Mesendoderm (in vitro differentiated cells): Measurements from ENCODE around the gene TOR4A.

Source experiments
- DNase-seq: peaks from one replicate; pipeline ENCODE4 v3.0.0; 2013
- H2AK5ac ChIP-seq: 2 replicates; pipeline ENCODE4 v1.6.1; 2013; ENCODE audit warnings: low read length, inconsistent platforms
- H2BK120ac ChIP-seq: 2 replicates; pipeline ENCODE4 v1.6.1; 2013; ENCODE audit warnings: low read depth, mild to moderate bottlenecking, low read length, moderate library complexity, mixed read lengths
- H2BK15ac ChIP-seq: replicated peaks from 2 replicates; pipeline ENCODE4 v1.6.1; 2013; ENCODE audit warnings: low read depth, mild to moderate bottlenecking, moderate library complexity
- H2BK5ac ChIP-seq: 2 replicates; pipeline ENCODE4 v1.6.1; 2013; ENCODE audit warnings: low read length, inconsistent platforms
- H3K18ac ChIP-seq: 2 replicates; pipeline ENCODE4 v1.6.1; 2013; ENCODE audit warnings: mild to moderate bottlenecking, low read length, mixed read lengths
- H3K23ac ChIP-seq: one replicate; pipeline ENCODE4 v1.6.1; 2013; ENCODE audit warnings: low read length
- H3K27ac ChIP-seq: 2 replicates; pipeline ENCODE4 v1.5.1; 2013; ENCODE audit warnings: low read depth, mild to moderate bottlenecking, inconsistent platforms, low read length, moderate library complexity
- H3K27me3 ChIP-seq: 2 replicates; pipeline ENCODE4 v1.6.1; 2013; ENCODE audit warnings: low read length, control low read depth, mild to moderate bottlenecking, inconsistent platforms; ENCODE audit not compliant: insufficient read depth, poor library complexity
- H3K36me3 ChIP-seq: 2 replicates; pipeline ENCODE4 v1.6.1; 2013; ENCODE audit warnings: low read length, inconsistent platforms; ENCODE audit not compliant: control insufficient read depth, insufficient read depth
- H3K4ac ChIP-seq: one replicate; pipeline ENCODE4 v1.6.1; 2013; ENCODE audit warnings: low read depth, mild to moderate bottlenecking, low read length, moderate library complexity
- H3K4me1 ChIP-seq: 2 replicates; pipeline ENCODE4 v1.6.1; 2013; ENCODE audit warnings: low read depth, low read length, inconsistent platforms; ENCODE audit not compliant: control insufficient read depth
- H3K4me2 ChIP-seq: 2 replicates; pipeline ENCODE4 v1.6.1; 2013; ENCODE audit warnings: low read length
- H3K4me3 ChIP-seq: 2 replicates; pipeline ENCODE4 v1.5.1; 2013; ENCODE audit warnings: mild to moderate bottlenecking, low read length
- H3K56ac ChIP-seq: one replicate; pipeline ENCODE4 v1.6.1; 2013; ENCODE audit warnings: low read length
- H3K79me1 ChIP-seq: 2 replicates; pipeline ENCODE4 v1.6.1; 2013; ENCODE audit warnings: low read length, inconsistent platforms
- H3K79me2 ChIP-seq: 2 replicates; pipeline ENCODE4 v1.6.1; 2013; ENCODE audit warnings: mild to moderate bottlenecking, low read length; ENCODE audit not compliant: control insufficient read depth, insufficient read depth
- H3K9ac ChIP-seq: 2 replicates; pipeline ENCODE4 v1.6.1; 2013; ENCODE audit warnings: low read length, inconsistent platforms
- H4K5ac ChIP-seq: one replicate; pipeline ENCODE4 v1.6.1; 2013; ENCODE audit warnings: low read length
- H4K8ac ChIP-seq: one replicate; pipeline ENCODE4 v1.6.1; 2013; ENCODE audit warnings: low read depth, mild to moderate bottlenecking, control low read depth, low read length, moderate library complexity
- WGBS: extraction: QIAGEN DNeasy Blood & Tissue Kit; methylation state at CpG from one replicate; pipeline ENCODE4 v1.1.7; 2013; ENCODE audit warnings: low lambda C conversion rate, missing lambda C conversion rate; ENCODE audit not compliant: insufficient coverage; ENCODE audit errors: extremely low coverage; 5-methylcytosine and 5-hydroxymethylcytosine counted together

The TOR4A gene

GRCh38 chr9:137294091-137294680 is 16.7 kb downstream of the TOR4A start:
- H2BK15ac ChIP-seq: no peak overlapping the region
- no peak overlapping the region for H3K18ac ChIP-seq
- DNase-seq: peak; percentile 83
- H2BK5ac ChIP-seq: no peak overlapping the region
- H3K56ac ChIP-seq: no peak overlapping the region
- no peaks in the 10 kb centered on the region for H3K4me1 ChIP-seq
- WGBS: no CpG with 5 or more reads among the region's 11 CpGs
- no peaks in the 10 kb centered on the region for H3K36me3 ChIP-seq
- no peaks in the 10 kb centered on the region for H3K79me2 ChIP-seq
- H3K27ac ChIP-seq: no peak overlapping the region
- no peak overlapping the region for H3K4ac ChIP-seq
- no peak overlapping the region for H3K23ac ChIP-seq
- no peak overlapping the region for H3K4me2 ChIP-seq
- no peak overlapping the region for H3K9ac ChIP-seq
- H3K27me3 ChIP-seq: peaks cover 6% of the 10 kb centered on the region
- H4K8ac ChIP-seq: no peak overlapping the region
- H3K79me1 ChIP-seq: no peaks in the 10 kb centered on the region
- H4K5ac ChIP-seq: no peak overlapping the region
- no peak overlapping the region for H3K4me3 ChIP-seq
- no peak overlapping the region for H2AK5ac ChIP-seq
- no peak overlapping the region for H2BK120ac ChIP-seq

GRCh38 chr9:137294681-137295237 is 17.2 kb downstream of the TOR4A start:
- Histone ChIP-seq H3K4me3 (no peak overlapping the region), H2AK5ac (no peak overlapping the region), H2BK5ac (no peak overlapping the region), H2BK15ac (no peak overlapping the region), H3K23ac (no peak overlapping the region), H3K9ac (no peak overlapping the region), H3K4me1 (peaks cover 2% of the 10 kb centered on the region), H4K5ac (no peak overlapping the region), H3K4me2 (no peak overlapping the region), H3K79me1 (no peaks in the 10 kb centered on the region), H3K27ac (no peak overlapping the region), H3K27me3 (peaks cover 6% of the 10 kb centered on the region), H3K56ac (peak overlapping the region; percentile 2), H3K36me3 (no peaks in the 10 kb centered on the region), H3K79me2 (no peaks in the 10 kb centered on the region), H4K8ac (no peak overlapping the region), H2BK120ac (no peak overlapping the region), H3K18ac (no peak overlapping the region), H3K4ac (no peak overlapping the region)
- DNase-seq: no peak
- no CpG with 5 or more reads among the region's 35 CpGs for WGBS

- peaks cover 8% of the 10 kb centered on the region for H3K27me3 ChIP-seq
- no peak overlapping the region for H2BK5ac ChIP-seq
- no peak overlapping the region for H3K4me3 ChIP-seq
Measured at GRCh38 chr9:137295238-137295811, 17.8 kb downstream of the TOR4A start.

GRCh38 chr9:137295849-137296669 is 18.5 kb downstream of the TOR4A start:
- no peak overlapping the region for H3K4me3 ChIP-seq
- H3K27me3 ChIP-seq: peaks cover 8% of the 10 kb centered on the region

More at GRCh38 chr9:137295238-137295811, 17.8 kb downstream of the TOR4A start:
- Histone ChIP-seq H3K9ac (no peak overlapping the region), H2BK120ac (peak overlapping the region; percentile 46), H4K8ac (no peak overlapping the region), H3K4ac (no peak overlapping the region), H4K5ac (no peak overlapping the region), H3K79me1 (no peaks in the 10 kb centered on the region), H3K23ac (no peak overlapping the region), H3K79me2 (no peaks in the 10 kb centered on the region), H3K18ac (no peak overlapping the region), H2AK5ac (no peak overlapping the region), H3K36me3 (no peaks in the 10 kb centered on the region), H3K4me2 (peak overlapping the region; percentile 34), H3K27ac (no peak overlapping the region), H2BK15ac (no peak overlapping the region), H3K4me1 (peaks cover 4% of the 10 kb centered on the region), H3K56ac (peak overlapping the region; percentile 34)
- no CpG with 5 or more reads among the region's 76 CpGs for WGBS
- no peak for DNase-seq

GRCh38 chr9:137296670-137297664 is 19.4 kb downstream of the TOR4A start:
- DNase-seq: no peak
- Histone ChIP-seq H4K5ac (no peak overlapping the region), H3K23ac (no peak overlapping the region), H3K27me3 (peaks cover 8% of the 10 kb centered on the region), H3K79me1 (no peaks in the 10 kb centered on the region), H3K79me2 (no peaks in the 10 kb centered on the region), H3K4me3 (no peak overlapping the region), H2BK120ac (no peak overlapping the region), H3K56ac (no peak overlapping the region), H2BK15ac (no peak overlapping the region), H2AK5ac (no peak overlapping the region), H3K27ac (no peak overlapping the region), H4K8ac (no peak overlapping the region), H3K4me1 (peaks cover 4% of the 10 kb centered on the region), H2BK5ac (no peak overlapping the region), H3K18ac (no peak overlapping the region), H3K9ac (no peak overlapping the region), H3K4me2 (no peak overlapping the region), H3K36me3 (no peaks in the 10 kb centered on the region), H3K4ac (no peak overlapping the region)
- no CpG with 5 or more reads among the region's 24 CpGs for WGBS

More at GRCh38 chr9:137295849-137296669, 18.5 kb downstream of the TOR4A start:
- no peak for DNase-seq
- Histone ChIP-seq H3K79me2 (no peaks in the 10 kb centered on the region), H3K79me1 (no peaks in the 10 kb centered on the region), H2BK120ac (peak overlapping the region; percentile 46), H2AK5ac (no peak overlapping the region), H3K56ac (peak overlapping the region; percentile 34), H3K18ac (peak overlapping the region; percentile 41), H3K4me2 (peak overlapping the region; percentile 34), H3K27ac (no peak overlapping the region), H4K8ac (no peak overlapping the region), H3K23ac (no peak overlapping the region), H3K9ac (no peak overlapping the region), H2BK15ac (no peak overlapping the region), H2BK5ac (no peak overlapping the region), H3K4me1 (peaks cover 4% of the 10 kb centered on the region), H3K4ac (no peak overlapping the region), H4K5ac (no peak overlapping the region), H3K36me3 (no peaks in the 10 kb centered on the region)
- no CpG with 5 or more reads among the region's 78 CpGs for WGBS
